ENCODE results near the gene MYO3B. TPM values are rescaled to one million over a fixed set of nuclear protein-coding genes. Genes with fewer than 3 reads are reported as not detected.
"Not testable (repeated sequence)": the region's sequence is repeated elsewhere in the genome, so short reads cannot be mapped to it uniquely, and the experiment has no call there.

MYO3B gene
- total and polyA plus RNA-seq, 2 donors (not counting 1 experiment from before 2014, with no cell fraction given) = not detected

DNA sequence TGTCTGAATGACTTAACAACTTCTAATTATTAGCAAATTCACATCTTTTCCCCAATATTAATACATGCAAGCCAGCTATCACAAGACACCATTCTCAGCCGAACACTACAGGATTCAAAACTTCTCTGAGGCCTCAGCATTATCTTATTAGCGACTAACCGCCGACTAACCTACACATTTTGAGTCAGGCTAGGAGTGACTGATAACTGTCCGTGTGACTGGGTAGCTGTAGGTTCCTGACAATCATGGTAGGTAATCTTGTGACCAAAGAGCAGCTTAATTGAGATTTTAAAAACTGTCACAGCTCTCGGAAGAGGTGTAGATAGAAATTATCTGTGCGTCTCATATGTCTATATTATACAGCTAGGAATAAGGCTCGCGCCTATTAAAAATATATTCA is 493.1 kb downstream of the MYO3B start:
- Histone ChIP-seq H3K9ac (ENCODE audit: low read length) (no peak overlapping the region), H3K4me3 (ENCODE audit: control extremely low read depth in 1 of 5, extremely low read depth in 1 of 5, insufficient read depth in 1 of 5, low read depth in 2 of 5, low read length in 4 of 5) (no peak overlapping the region), H4K20me1 (ENCODE audit: control insufficient read depth, insufficient read depth, low read length, poor library complexity, severe bottlenecking) (no peaks in the 10 kb centered on the region), H3K4me2 (replicated peaks; ENCODE audit: low read depth, low read length, poor library complexity, severe bottlenecking) (no peak overlapping the region), H3K9me3 (ENCODE audit: control extremely low read depth in 1 of 3, control insufficient read depth in 2 of 3, insufficient read depth in 1 of 3, low read length in 2 of 3) (no peaks in the 10 kb centered on the region), H2AFZ (ENCODE audit: insufficient read depth, low read depth, low read length, poor library complexity, severe bottlenecking) (no peak overlapping the region), H3K27ac (ENCODE audit: low read length in 2 of 2) (no peak overlapping the region), H3K79me2 (ENCODE audit: control insufficient read depth, insufficient read depth, low read length) (no peaks in the 10 kb centered on the region), H3K36me3 (replicated peaks in 1 of 2; ENCODE audit: control extremely low read depth in 1 of 2, control insufficient read depth in 1 of 2, extremely low read depth in 1 of 2, insufficient read depth in 2 of 2, low read length in 1 of 2) (no peaks in the 10 kb centered on the region), H3K27me3 (replicated peaks in 1 of 4; ENCODE audit: control extremely low read depth in 1 of 4, control insufficient read depth in 3 of 4, insufficient read depth in 4 of 4, low read length in 3 of 4) (no peaks in the 10 kb centered on the region), H3K4me1 (ENCODE audit: control insufficient read depth in 2 of 2, insufficient read depth in 2 of 2, low read length in 2 of 2) (no peaks in the 10 kb centered on the region)
- no peak for TF ChIP-seq EZH2 (IDR thresholded peaks at IDR 0.05; ENCODE audit: borderline replicate concordance, insufficient read depth, low read depth, low read length, poor library complexity, severe bottlenecking)
- TF ChIP-seq, protein P1, sequence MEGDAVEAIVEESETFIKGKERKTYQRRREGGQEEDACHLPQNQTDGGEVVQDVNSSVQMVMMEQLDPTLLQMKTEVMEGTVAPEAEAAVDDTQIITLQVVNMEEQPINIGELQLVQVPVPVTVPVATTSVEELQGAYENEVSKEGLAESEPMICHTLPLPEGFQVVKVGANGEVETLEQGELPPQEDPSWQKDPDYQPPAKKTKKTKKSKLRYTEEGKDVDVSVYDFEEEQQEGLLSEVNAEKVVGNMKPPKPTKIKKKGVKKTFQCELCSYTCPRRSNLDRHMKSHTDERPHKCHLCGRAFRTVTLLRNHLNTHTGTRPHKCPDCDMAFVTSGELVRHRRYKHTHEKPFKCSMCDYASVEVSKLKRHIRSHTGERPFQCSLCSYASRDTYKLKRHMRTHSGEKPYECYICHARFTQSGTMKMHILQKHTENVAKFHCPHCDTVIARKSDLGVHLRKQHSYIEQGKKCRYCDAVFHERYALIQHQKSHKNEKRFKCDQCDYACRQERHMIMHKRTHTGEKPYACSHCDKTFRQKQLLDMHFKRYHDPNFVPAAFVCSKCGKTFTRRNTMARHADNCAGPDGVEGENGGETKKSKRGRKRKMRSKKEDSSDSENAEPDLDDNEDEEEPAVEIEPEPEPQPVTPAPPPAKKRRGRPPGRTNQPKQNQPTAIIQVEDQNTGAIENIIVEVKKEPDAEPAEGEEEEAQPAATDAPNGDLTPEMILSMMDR (IDR thresholded peaks at IDR 0.05) = no peak
- POLR2A ChIA-PET = no interaction called here
- no peak overlapping the region for H3K27ac Mint-ChIP-seq
- no peak for DNase-seq
- H3K9me3 Mint-ChIP-seq (ENCODE audit: insufficient read depth) = no peaks in the 10 kb centered on the region
- intact Hi-C loops (cut with micrococcal nuclease) = no loop called here
- H3K4me1 Mint-ChIP-seq = no peaks in the 10 kb centered on the region
- peaks cover 7% of the 10 kb centered on the region for H3K27me3 Mint-ChIP-seq
- H3K4me3 Mint-ChIP-seq = no peak overlapping the region
- ATAC-seq (ENCODE audit: low read depth) = no peak
- WGBS (ENCODE audit: insufficient coverage) = 86% methylated on average over 2 of the region's 9 CpGs
- CTCF ChIA-PET = no interaction called here

DNA sequence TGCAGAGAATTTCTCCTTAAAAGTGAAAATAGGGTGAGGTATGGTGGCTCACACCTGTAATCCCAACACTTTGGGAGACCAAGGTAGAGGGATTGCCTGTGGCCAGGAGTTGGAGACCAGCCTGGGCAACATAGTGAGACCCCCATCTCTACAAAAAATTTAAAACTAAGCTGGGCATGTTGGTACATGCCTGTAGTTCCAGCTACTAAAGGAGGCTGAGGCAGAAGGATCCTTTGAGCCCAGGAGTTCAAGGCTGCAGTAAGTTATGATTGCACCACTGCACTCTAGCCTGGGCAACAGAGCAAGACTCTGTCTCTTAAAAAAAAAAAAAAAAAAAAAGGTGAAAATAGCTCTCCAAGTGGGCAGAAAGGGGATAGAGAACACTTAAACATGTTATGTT is 496.3 kb downstream of the MYO3B start:
- H3K4me1 Mint-ChIP-seq; ATAC-seq (ENCODE audit: low read depth); H3K27ac ChIP-seq (ENCODE audit: low read length in 2 of 2); H3K27me3 Mint-ChIP-seq; H3K9me3 Mint-ChIP-seq (ENCODE audit: insufficient read depth); POLR2A ChIA-PET; H3K79me2 ChIP-seq (ENCODE audit: control insufficient read depth, insufficient read depth, low read length); CTCF ChIA-PET; H3K9me3 ChIP-seq (ENCODE audit: control extremely low read depth in 1 of 3, control insufficient read depth in 2 of 3, insufficient read depth in 1 of 3, low read length in 2 of 3); H3K27me3 ChIP-seq (replicated peaks in 1 of 4; ENCODE audit: control extremely low read depth in 1 of 4, control insufficient read depth in 3 of 4, insufficient read depth in 4 of 4, low read length in 3 of 4); H3K4me3 Mint-ChIP-seq; H3K27ac Mint-ChIP-seq; H3K9ac ChIP-seq (ENCODE audit: low read length); H3K4me3 ChIP-seq (ENCODE audit: control extremely low read depth in 1 of 5, extremely low read depth in 1 of 5, insufficient read depth in 1 of 5, low read depth in 2 of 5, low read length in 4 of 5); H2AFZ ChIP-seq (ENCODE audit: insufficient read depth, low read depth, low read length, poor library complexity, severe bottlenecking); H3K4me1 ChIP-seq (ENCODE audit: control insufficient read depth in 2 of 2, insufficient read depth in 2 of 2, low read length in 2 of 2); intact Hi-C loops (cut with micrococcal nuclease); H4K20me1 ChIP-seq (ENCODE audit: control insufficient read depth, insufficient read depth, low read length, poor library complexity, severe bottlenecking); DNase-seq; H3K36me3 ChIP-seq (replicated peaks in 1 of 2; ENCODE audit: control extremely low read depth in 1 of 2, control insufficient read depth in 1 of 2, extremely low read depth in 1 of 2, insufficient read depth in 2 of 2, low read length in 1 of 2); H3K4me2 ChIP-seq (replicated peaks; ENCODE audit: low read depth, low read length, poor library complexity, severe bottlenecking): not testable (repeated sequence)

Measured in B cell (primary cell).